GM23338 (cell line): ENCODE measurements around the gene TNNT2. TPM values are rescaled to one million over a fixed set of nuclear protein-coding genes. Genes with fewer than 3 reads are reported as not detected.

Experiments
- ATAC-seq: fragments of 200-7000 bp; cut with Tn5 transposase; 3 replicates; pipeline ENCODE4 v1.9.1; 2020
- DNase-seq: peaks from one replicate; pipeline ENCODE4 v3.0.0-alpha.2; 2015; ENCODE audit warnings: low spot score
- H2AFZ ChIP-seq: fragments of 200-600 bp; sonication (generic); 2 replicates; pipeline ENCODE4 v1.8.0; 2016; ENCODE audit warnings: antibody characterized with exemption, mild to moderate bottlenecking, moderate library complexity
- H3F3A ChIP-seq: fragments of 200-600 bp; sonication (generic); replicated peaks from 2 replicates; pipeline ENCODE4 v1.8.0; 2017; ENCODE audit warnings: antibody characterized with exemption, mixed run types, low read depth
- H3K27ac ChIP-seq: fragments of 200-600 bp; sonication (generic); 2 replicates; pipeline ENCODE4 v1.6.1; 2016; ENCODE audit warnings: low read depth
- H3K27me3 ChIP-seq: fragments of 200-600 bp; sonication (generic); 2 replicates; pipeline ENCODE4 v1.8.0; 2016; ENCODE audit warnings: mild to moderate bottlenecking, mixed run types, moderate library complexity; ENCODE audit not compliant: insufficient read depth
- H3K36me3 ChIP-seq: fragments of 200-600 bp; sonication (generic); 2 replicates; pipeline ENCODE4 v1.8.0; 2016; ENCODE audit warnings: mild to moderate bottlenecking; ENCODE audit not compliant: insufficient read depth
- H3K4me1 ChIP-seq: fragments of 200-600 bp; sonication (generic); 2 replicates; pipeline ENCODE4 v1.8.0; 2016; ENCODE audit warnings: mild to moderate bottlenecking, moderate library complexity; ENCODE audit not compliant: insufficient read depth
- H3K4me2 ChIP-seq: fragments of 200-600 bp; sonication (generic); 2 replicates; pipeline ENCODE4 v1.7.1; 2017; ENCODE audit warnings: mixed run types
- H3K4me3 ChIP-seq: fragments of 200-600 bp; sonication (generic); 2 replicates; pipeline ENCODE4 v1.6.1; 2016; ENCODE audit warnings: mixed run types
- H3K79me2 ChIP-seq: fragments of 200-600 bp; sonication (generic); replicated peaks from 2 replicates; pipeline ENCODE4 v1.8.0; 2017; ENCODE audit warnings: mild to moderate bottlenecking; ENCODE audit not compliant: insufficient read depth
- H3K9me2 ChIP-seq: fragments of 200-600 bp; sonication (generic); 2 replicates; pipeline ENCODE4 v1.8.0; 2017; ENCODE audit not compliant: insufficient read depth
- H4K20me1 ChIP-seq: fragments of 200-600 bp; sonication (generic); replicated peaks from 2 replicates; pipeline ENCODE4 v1.8.0; 2017; ENCODE audit warnings: mild to moderate bottlenecking; ENCODE audit not compliant: insufficient read depth
- H3K27ac Mint-ChIP-seq: 2 replicates; pipeline ENCODE4 v1.8.0; 2020; ENCODE audit warnings: inconsistent platforms, mild to moderate bottlenecking, moderate library complexity, mixed read lengths
- H3K27me3 Mint-ChIP-seq: 3 replicates; pipeline ENCODE4 v1.8.0; 2022; ENCODE audit warnings: low read depth, mild to moderate bottlenecking, moderate library complexity, mixed read lengths, inconsistent platforms; ENCODE audit not compliant: insufficient read depth, poor library complexity
- H3K36me3 Mint-ChIP-seq: 3 replicates; pipeline ENCODE4 v1.8.0; 2021; ENCODE audit warnings: low read depth, mild to moderate bottlenecking, inconsistent platforms, moderate library complexity, mixed read lengths
- H3K4me1 Mint-ChIP-seq: 3 replicates; pipeline ENCODE4 v1.8.0; 2020; ENCODE audit warnings: mild to moderate bottlenecking, inconsistent platforms, mixed read lengths
- H3K4me3 Mint-ChIP-seq: 3 replicates; pipeline ENCODE4 v1.8.0; 2021; ENCODE audit warnings: moderate library complexity, mild to moderate bottlenecking, inconsistent platforms, mixed read lengths
- H3K9me3 Mint-ChIP-seq: 3 replicates; pipeline ENCODE4 v1.8.0; 2020; ENCODE audit warnings: moderate library complexity, mild to moderate bottlenecking, inconsistent platforms, mixed read lengths
- CREB1 ChIP-seq: fragments of 250-450 bp; sonication (Bioruptor Pico); IDR thresholded peaks from 2 replicates; pipeline ENCODE4 v1.5.0; 2020; ENCODE audit warnings: low read depth, mild to moderate bottlenecking, moderate library complexity
- EZH2 ChIP-seq: fragments of 200-600 bp; sonication (generic); IDR thresholded peaks from one replicate; pipeline ENCODE4 v1.8.0; 2017; ENCODE audit warnings: antibody characterized with exemption, mild to moderate bottlenecking, low read depth; ENCODE audit not compliant: unreplicated experiment
- EZH2phosphoT487 ChIP-seq: fragments of 200-600 bp; sonication (generic); IDR thresholded peaks from one replicate; pipeline ENCODE4 v1.8.1; 2018; ENCODE audit warnings: antibody characterized with exemption; ENCODE audit not compliant: unreplicated experiment
- JUNB ChIP-seq: IDR thresholded peaks from one replicate; pipeline ENCODE4 v1.6.1; 2016; ENCODE audit warnings: antibody characterized with exemption; ENCODE audit not compliant: unreplicated experiment
- NANOG ChIP-seq: IDR thresholded peaks from 2 replicates; pipeline ENCODE4 v1.6.1; 2016; ENCODE audit warnings: antibody characterized with exemption, borderline replicate concordance
- POLR2AphosphoS5 ChIP-seq: IDR thresholded peaks from 2 replicates; pipeline ENCODE4 v1.6.1; 2016; ENCODE audit warnings: antibody characterized with exemption, low read depth
- REST ChIP-seq: IDR thresholded peaks from one replicate; pipeline ENCODE4 v1.6.1; 2018; ENCODE audit warnings: antibody characterized with exemption; ENCODE audit not compliant: unreplicated experiment
- STAT1 ChIP-seq: IDR thresholded peaks from one replicate; pipeline ENCODE4 v1.6.1; 2016; ENCODE audit warnings: antibody characterized with exemption; ENCODE audit not compliant: unreplicated experiment
- ZNF114 ChIP-seq: fragments of 250-450 bp; sonication (Bioruptor Pico); IDR thresholded peaks from 2 replicates; pipeline ENCODE4 v1.5.0; 2020; ENCODE audit warnings: mild to moderate bottlenecking, moderate library complexity
- ZNF331 ChIP-seq: fragments of 250-450 bp; sonication (Bioruptor Pico); IDR thresholded peaks from 2 replicates; pipeline ENCODE4 v1.5.0; 2020; ENCODE audit warnings: low read depth, mild to moderate bottlenecking, moderate library complexity
- ZNF462 ChIP-seq: fragments of 250-450 bp; sonication (Bioruptor Pico); IDR thresholded peaks from 2 replicates; pipeline ENCODE4 v1.5.0; 2020; ENCODE audit warnings: mild to moderate bottlenecking, moderate library complexity
- polyA plus RNA-seq: library from polyadenylated mRNA; unstranded; fragments of >200 nt; fragmentation: Nextera tagmentation; extraction: Ambion mirVana; gene quantifications from 2 replicates; pipeline ENCODE4 v1.2.1, GENCODE V29; 2016
- total RNA-seq: library from RNA; depleted of rRNA; stranded (reverse); fragments of >200 nt; shearing (Covaris generic); gene quantifications from 2 replicates; pipeline ENCODE4 v1.2.3, GENCODE V29; 2014
- TF ChIP-seq, protein P1 (sequence below), 2 experiments: fragments of 200-600 bp in 1 of 2; sonication (generic) in 1 of 2; conservative IDR thresholded peaks; 2 replicates each; pipeline versions ENCODE4 v1.5.1 to v1.6.1; 2016 to 2017; ENCODE audit warnings: antibody characterized with exemption in 2 of 2, low read depth in 2 of 2, mild to moderate bottlenecking in 2 of 2, moderate library complexity in 1 of 2

TNNT2 gene
- total and polyA plus RNA-seq, 2 experiments from 2014 or later: 7.5 to 19.1 TPM

GRCh38 chr1:201330541-201330940, 46.9 kb downstream of the TNNT2 start (continued):
- TF ChIP-seq ZNF462 (CRISPR knock-in tag) (no peak), EZH2phosphoT487 (no peak), STAT1 (no peak), EZH2 (no peak), CREB1 (CRISPR knock-in tag) (no peak), POLR2AphosphoS5 (no peak), ZNF331 (CRISPR knock-in tag) (no peak)
- TF ChIP-seq, protein P1, sequence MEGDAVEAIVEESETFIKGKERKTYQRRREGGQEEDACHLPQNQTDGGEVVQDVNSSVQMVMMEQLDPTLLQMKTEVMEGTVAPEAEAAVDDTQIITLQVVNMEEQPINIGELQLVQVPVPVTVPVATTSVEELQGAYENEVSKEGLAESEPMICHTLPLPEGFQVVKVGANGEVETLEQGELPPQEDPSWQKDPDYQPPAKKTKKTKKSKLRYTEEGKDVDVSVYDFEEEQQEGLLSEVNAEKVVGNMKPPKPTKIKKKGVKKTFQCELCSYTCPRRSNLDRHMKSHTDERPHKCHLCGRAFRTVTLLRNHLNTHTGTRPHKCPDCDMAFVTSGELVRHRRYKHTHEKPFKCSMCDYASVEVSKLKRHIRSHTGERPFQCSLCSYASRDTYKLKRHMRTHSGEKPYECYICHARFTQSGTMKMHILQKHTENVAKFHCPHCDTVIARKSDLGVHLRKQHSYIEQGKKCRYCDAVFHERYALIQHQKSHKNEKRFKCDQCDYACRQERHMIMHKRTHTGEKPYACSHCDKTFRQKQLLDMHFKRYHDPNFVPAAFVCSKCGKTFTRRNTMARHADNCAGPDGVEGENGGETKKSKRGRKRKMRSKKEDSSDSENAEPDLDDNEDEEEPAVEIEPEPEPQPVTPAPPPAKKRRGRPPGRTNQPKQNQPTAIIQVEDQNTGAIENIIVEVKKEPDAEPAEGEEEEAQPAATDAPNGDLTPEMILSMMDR (conservative IDR thresholded peaks at IDR 0.05; ENCODE audit: low read depth in 2 of 2): no peak

DNA sequence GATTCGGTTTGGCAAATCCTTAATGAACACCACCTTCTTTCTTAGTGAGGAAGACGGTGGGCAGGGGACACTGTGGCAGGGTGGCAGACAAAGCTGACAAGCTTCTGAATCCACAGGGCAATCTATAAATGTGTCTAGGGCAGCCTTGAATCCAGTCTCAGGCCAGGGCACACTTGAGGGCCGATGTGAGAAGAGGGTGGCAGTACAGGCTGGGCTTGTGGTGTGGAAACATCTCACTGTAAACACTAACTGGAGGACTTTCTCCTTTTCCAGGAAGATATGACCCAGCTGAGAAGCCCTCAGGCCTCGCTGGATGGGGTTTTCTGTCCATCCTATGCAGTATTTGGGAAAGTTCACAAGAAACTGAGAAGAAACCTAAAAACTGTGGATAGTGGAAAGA, 47.7 kb downstream of the TNNT2 start:
- no peaks in the 10 kb centered on the region for H3K4me1 ChIP-seq
- Mint-ChIP-seq H3K27me3 (peaks cover 13% of the 10 kb centered on the region), H3K4me3 (no peak overlapping the region), H3K4me1 (no peaks in the 10 kb centered on the region), H3K9me3 (no peaks in the 10 kb centered on the region), H3K27ac (no peak overlapping the region), H3K36me3 (no peaks in the 10 kb centered on the region; the same call in 2 of the 3 replicates)
- DNase-seq: no peak
- no peak for ATAC-seq
- H3K27ac ChIP-seq: no peak overlapping the region
- H3K79me2 ChIP-seq: no peaks in the 10 kb centered on the region
- H4K20me1 ChIP-seq: no peaks in the 10 kb centered on the region
- H3K27me3 ChIP-seq: no peaks in the 10 kb centered on the region
- H3K9me2 ChIP-seq: no peaks in the 10 kb centered on the region
- H2AFZ ChIP-seq: no peak overlapping the region
- no peaks in the 10 kb centered on the region for H3F3A ChIP-seq
- no peak overlapping the region for H3K4me2 ChIP-seq
- no peak overlapping the region for H3K4me3 ChIP-seq
- H3K36me3 ChIP-seq: no peaks in the 10 kb centered on the region
- TF ChIP-seq JUNB (no peak), EZH2phosphoT487 (no peak), NANOG (no peak), STAT1 (no peak), EZH2 (no peak), POLR2AphosphoS5 (no peak), REST (no peak), CREB1 (CRISPR knock-in tag) (no peak), ZNF114 (CRISPR knock-in tag) (no peak)
